Muscle of back (tissue), 11 donors: Measurements from ENCODE around the gene ZNF132. TPM values are rescaled to one million over a fixed set of nuclear protein-coding genes. Genes with fewer than 3 reads are reported as not detected.
"Not testable (repeated sequence)": the region's sequence is repeated elsewhere in the genome, so short reads cannot be mapped to it uniquely, and the experiment has no call there.

Experiments
- DNase-seq, 3 donors: peaks; one replicate each; pipeline versions ENCODE4 v3.0.0 to v3.0.0-alpha.2; 2013
- polyA plus RNA-seq, 10 donors: library from polyadenylated mRNA; unstranded; fragments of 120-200 nt; gene quantifications; one replicate each; pipeline ENCODE4 v1.2.1, GENCODE V29; 2013; ENCODE audit not compliant: insufficient read length in 10 of 10

ZNF132 gene
- polyA plus RNA-seq, 10 donors = 3.8 to 5.6 (median 5.0) TPM

GRCh38 chr19:58469241-58470013, 29.5 kb upstream of the ZNF132 start:
- DNase-seq = no peak

- no peak for DNase-seq
Observed at GRCh38 chr19:58468216-58468839, 28.4 kb upstream of the ZNF132 start.

GRCh38 chr19:58466760-58467589, 27.0 kb upstream of the ZNF132 start, which contains the start of gene ZNF324:
Gene ZNF324 (plus strand): TSS chr19:58467080. CDS start chr19:58469186, 2,106 bp downstream.
- peak; percentile 96 to 99 (median 98) for DNase-seq

- DNase-seq = no peak
Observed at GRCh38 chr19:58466089-58466759, 26.3 kb upstream of the ZNF132 start.

- no peak for DNase-seq
Observed at GRCh38 chr19:58460039-58460438, 20.1 kb upstream of the ZNF132 start.

GRCh38 chr19:58456111-58456510, 16.2 kb upstream of the ZNF132 start:
- no peak for DNase-seq

GRCh38 chr19:58455306-58455705, 15.4 kb upstream of the ZNF132 start:
- DNase-seq = no peak

GRCh38 chr19:58453743-58454142, 13.8 kb upstream of the ZNF132 start:
- no peak for DNase-seq

GRCh38 chr19:58451358-58452101, 11.6 kb upstream of the ZNF132 start, which contains the start of gene ZNF324B:
Gene ZNF324B (plus strand): TSS chr19:58451622. CDS start chr19:58453702, 2,080 bp downstream.
- peak; percentile 95 to 98 (median 97) for DNase-seq

- DNase-seq = no peak
Observed at GRCh38 chr19:58450856-58451357, 11.0 kb upstream of the ZNF132 start.

GRCh38 chr19:58449980-58450379, 10.0 kb upstream of the ZNF132 start:
- DNase-seq = not testable (repeated sequence)

GRCh38 chr19:58448860-58449259, 8.9 kb upstream of the ZNF132 start:
- DNase-seq = not testable (repeated sequence)

GRCh38 chr19:58442986-58443385, 3.0 kb upstream of the ZNF132 start:
- not testable (repeated sequence) for DNase-seq

GRCh38 chr19:58440556-58440955, 603 bp upstream of the ZNF132 start:
- DNase-seq = no peak

- no peak for DNase-seq
Observed at GRCh38 chr19:58434217-58434616, 5.7 kb downstream of the ZNF132 start.

GRCh38 chr19:58429745-58430144, 10.2 kb downstream of the ZNF132 start:
- DNase-seq = no peak

- no peak for DNase-seq
Observed at GRCh38 chr19:58428617-58429016, 11.3 kb downstream of the ZNF132 start.

- DNase-seq = no peak
Observed at GRCh38 chr19:58417071-58417470, 22.9 kb downstream of the ZNF132 start.

GRCh38 chr19:58416604-58417003, 23.3 kb downstream of the ZNF132 start:
- no peak for DNase-seq

- DNase-seq = no peak
Observed at GRCh38 chr19:58409010-58409790, 30.8 kb downstream of the ZNF132 start.
